GM12864 (cell line): ENCODE measurements around the gene KCNA10.

Experiments used
- DNase-seq: peaks from one replicate; pipeline ENCODE4 v3.0.0-alpha.2; 2011; ENCODE audit warnings: low read depth
- H3K4me3 ChIP-seq: 2 replicates; pipeline ENCODE4 v1.5.1; 2011; ENCODE audit warnings: mild to moderate bottlenecking, low read depth, low read length, control low read depth
- TF ChIP-seq, protein P1 (sequence below): IDR thresholded peaks from 2 replicates; pipeline ENCODE4 v1.5.1; 2011; ENCODE audit warnings: low read depth, mild to moderate bottlenecking, moderate library complexity, low read length, control low read depth, inconsistent platforms; ENCODE audit errors: missing control alignments

Gene KCNA10

DNA sequence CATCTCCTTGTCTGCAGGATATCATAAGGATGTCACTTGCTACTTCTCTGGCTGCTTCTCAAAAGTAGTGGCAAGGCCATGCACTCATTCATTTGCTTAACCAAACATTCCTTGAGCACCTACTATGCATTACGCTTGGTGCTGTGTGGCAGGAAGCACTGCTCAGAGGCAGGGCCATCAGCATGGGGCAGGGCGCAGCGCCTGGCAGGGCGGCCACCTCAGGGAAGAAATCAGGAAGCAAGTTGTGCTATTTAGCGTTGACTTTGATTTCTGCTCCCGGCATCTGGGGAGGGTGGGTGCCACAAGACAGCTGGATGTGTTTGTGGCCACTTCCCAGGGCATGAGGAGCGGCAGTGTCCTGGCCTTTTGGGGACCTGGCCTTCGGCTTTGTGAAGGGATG, 40.1 kb downstream of the KCNA10 start:
- TF ChIP-seq, protein P1, sequence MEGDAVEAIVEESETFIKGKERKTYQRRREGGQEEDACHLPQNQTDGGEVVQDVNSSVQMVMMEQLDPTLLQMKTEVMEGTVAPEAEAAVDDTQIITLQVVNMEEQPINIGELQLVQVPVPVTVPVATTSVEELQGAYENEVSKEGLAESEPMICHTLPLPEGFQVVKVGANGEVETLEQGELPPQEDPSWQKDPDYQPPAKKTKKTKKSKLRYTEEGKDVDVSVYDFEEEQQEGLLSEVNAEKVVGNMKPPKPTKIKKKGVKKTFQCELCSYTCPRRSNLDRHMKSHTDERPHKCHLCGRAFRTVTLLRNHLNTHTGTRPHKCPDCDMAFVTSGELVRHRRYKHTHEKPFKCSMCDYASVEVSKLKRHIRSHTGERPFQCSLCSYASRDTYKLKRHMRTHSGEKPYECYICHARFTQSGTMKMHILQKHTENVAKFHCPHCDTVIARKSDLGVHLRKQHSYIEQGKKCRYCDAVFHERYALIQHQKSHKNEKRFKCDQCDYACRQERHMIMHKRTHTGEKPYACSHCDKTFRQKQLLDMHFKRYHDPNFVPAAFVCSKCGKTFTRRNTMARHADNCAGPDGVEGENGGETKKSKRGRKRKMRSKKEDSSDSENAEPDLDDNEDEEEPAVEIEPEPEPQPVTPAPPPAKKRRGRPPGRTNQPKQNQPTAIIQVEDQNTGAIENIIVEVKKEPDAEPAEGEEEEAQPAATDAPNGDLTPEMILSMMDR, result no peak
- DNase-seq, result no peak
- no peak overlapping the region for H3K4me3 ChIP-seq

DNA sequence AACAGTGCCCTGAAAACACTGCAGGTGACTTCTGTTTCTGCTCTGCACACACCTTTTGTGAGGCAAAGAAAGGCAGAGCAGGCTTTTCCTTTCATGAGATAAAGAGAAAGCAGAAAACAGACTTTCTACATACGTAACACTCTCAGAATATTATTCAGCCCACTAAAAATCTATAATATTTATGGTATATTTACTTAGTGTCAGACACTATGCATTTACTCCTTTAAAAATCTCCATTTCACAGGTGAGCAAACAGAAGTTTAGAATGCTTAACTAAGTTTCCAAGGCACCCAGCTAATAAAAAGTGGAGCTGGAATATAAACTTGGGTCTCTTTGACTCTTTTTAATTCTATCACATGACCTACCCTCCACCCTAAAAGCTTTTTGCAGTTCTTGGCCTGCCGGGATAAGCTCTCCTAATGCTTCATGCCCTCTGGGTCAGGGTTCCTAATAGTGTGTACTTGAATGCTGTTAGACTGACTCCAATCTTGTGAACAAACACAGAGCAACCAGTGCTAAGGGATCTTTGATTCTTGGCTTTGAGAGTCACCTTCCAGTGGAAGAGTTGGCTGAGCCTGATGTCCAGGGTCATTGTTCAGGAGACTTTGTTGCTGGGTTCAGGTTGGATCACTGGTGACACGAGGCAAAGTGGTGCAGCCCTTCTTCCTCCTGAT, 40.9 kb downstream of the KCNA10 start:
- H3K4me3 ChIP-seq, result no peak overlapping the region
- TF ChIP-seq, protein P1, result no peak
- DNase-seq, result no peak

DNA sequence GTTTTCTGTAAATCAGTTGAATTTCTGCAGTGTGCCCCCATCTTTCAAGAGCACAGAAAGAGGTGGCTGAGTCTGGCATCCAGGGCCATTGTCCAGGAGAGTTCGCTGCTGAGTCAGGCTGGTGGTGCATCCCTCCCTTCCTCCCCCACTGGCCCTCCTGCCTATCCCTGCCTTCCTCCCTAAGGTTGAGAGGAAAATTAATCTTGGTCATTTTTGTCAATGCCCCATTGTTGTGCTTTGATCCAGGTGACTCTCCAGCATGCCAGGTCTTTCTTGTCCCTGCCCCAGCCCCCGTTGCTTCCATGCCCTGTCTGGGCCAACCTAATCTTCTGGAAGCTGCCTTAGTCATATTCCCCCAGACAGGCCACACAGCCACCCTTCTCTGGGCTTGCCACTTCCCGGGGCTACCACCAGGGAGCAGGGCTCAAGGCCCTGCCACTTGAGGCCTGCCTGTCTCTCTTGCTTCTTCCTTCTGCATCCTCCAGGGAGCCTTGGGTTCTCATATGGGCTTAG, 41.5 kb downstream of the KCNA10 start:
- H3K4me3 ChIP-seq, result no peak overlapping the region
- DNase-seq, result no peak
- TF ChIP-seq, protein P1, result peak; percentile 51

DNA sequence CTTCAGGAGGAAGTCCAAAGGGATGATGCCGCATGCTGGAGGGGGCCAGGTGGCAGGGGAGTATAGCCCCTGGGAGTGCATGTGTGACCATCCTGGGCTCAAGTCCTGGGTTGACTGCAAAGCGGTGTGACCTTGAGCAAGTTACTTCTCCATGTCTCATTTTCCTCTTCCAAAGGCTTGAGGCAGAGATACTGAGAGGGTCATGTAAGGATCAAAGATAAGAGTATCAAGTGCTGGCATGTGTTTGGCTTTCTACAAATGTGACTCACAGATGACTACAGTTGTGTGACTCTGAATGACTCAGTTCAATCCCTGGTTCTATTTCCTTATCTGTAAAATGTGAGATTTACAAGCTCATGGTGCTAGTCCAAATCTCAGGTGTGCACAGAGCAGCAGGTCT, 41.9 kb downstream of the KCNA10 start:
- no peak overlapping the region for H3K4me3 ChIP-seq
- TF ChIP-seq, protein P1, result no peak
- DNase-seq, result peak; percentile 3

DNA sequence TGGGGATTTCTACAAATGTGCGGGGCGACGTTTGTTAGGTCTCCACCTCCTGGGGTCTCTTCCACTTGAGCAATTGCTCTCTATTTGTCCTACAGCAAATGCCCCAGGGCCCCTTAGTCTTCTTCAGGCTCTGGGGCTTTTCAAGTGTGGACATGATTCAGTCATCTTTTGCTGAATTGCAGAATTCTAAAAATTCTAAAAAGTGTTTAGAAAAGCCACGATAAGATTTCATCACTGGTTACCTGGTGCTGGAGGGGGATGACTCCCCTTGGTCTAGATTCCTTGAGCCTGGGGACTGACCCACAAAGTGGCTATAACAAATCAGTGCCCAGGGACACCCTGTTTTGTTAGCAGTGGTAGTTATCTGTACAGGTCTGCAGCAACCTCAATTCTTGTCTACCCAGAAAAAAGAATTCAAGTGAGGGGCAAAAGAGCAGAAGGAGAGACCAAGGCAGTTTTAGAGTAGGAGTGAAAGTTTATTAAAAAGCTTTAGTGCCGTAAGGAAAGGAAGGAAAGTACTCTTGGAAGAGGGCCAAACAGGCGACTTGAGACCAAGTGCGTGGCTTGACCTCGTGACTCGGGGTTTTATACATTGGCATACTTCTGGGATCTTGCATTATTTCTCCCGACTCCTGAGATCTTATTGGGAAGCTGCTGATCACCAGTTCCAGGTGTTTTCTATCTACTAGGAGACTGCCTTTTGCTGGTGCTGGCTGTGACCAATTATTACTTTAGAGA, 42.8 kb downstream of the KCNA10 start:
- no peak for DNase-seq
- TF ChIP-seq, protein P1, result no peak
- H3K4me3 ChIP-seq, result no peak overlapping the region

DNA sequence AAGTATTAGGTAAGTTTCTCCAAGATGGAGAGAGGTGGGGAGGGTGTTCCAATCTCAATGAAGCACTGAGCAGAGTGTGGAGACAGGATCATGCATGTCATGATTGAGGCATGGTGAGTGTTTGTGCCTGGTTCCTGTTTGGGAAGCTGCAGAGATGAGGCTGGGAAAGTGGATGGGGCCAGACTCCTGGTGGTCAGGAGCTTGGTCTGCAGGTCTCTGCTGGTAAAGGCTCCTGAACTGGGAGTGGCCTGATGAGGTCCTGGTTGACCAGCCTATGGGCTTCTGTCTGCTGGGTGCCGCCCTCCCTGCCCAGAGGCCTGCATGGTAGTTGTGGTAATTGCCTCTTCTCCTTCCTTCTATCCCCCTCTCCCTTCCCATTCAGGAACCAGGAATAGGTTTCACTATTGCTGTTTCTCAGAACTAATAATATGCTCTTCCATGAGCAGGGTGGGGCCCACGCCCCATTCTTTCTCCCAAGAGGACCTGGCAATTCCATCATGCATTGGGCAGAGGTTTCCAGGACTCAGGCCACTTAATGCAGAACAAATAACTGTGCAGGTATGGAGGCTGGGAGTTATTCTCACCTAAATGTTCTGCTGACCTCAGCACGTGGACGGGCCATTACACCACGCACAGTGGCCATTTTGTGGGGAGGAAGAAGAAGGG, 43.5 kb downstream of the KCNA10 start:
- DNase-seq, result no peak
- TF ChIP-seq, protein P1, result no peak
- H3K4me3 ChIP-seq, result no peak overlapping the region
